CD4-positive, alpha-beta T cell treated with Interleukin-15 for 4 hours (primary cell): ENCODE data around the gene ADARB1.

ENCODE experiments used
- DNase-seq: peaks from one replicate; pipeline ENCODE4 v3.0.0-alpha.2; 2020; ENCODE audit warnings: low spot score

ADARB1 gene

DNA sequence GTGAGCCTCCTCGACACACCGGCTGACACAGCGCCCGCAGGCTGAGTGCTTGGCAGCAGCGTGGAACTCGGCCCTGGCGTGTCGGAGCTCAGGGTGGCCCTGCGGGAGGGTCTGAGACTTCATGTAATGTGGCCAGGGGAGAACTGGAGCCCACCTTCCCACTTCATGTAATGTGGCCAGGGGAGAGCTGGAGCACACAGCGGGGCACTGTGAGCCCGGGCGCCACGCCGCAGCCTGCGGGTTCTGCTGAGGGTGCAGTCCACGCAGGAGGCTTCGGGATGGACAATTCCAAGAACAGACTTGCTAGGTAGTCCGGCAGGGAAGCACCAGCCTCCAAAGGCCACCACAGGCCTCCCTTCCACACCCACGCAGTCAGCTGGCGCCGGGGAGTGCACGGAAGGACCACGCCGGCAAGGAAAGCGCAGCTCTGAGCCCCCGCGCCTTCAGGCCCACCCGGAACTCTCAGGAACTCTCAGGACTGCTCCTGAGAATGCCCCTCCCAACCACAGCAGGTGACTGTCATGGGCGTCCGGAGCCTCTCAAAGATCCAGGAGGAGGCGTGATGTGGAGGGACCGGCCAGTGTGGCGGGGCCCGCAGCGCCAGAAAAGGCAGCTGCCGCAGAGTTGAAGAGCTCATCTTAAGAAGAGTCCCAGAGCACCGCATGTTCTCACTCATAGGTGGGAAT, 19.3 kb upstream of the ADARB1 start:
- DNase-seq, result no peak

- no peak for DNase-seq
Observed at GRCh38 chr21:45055861-45056260, 18.5 kb upstream of the ADARB1 start.

DNA sequence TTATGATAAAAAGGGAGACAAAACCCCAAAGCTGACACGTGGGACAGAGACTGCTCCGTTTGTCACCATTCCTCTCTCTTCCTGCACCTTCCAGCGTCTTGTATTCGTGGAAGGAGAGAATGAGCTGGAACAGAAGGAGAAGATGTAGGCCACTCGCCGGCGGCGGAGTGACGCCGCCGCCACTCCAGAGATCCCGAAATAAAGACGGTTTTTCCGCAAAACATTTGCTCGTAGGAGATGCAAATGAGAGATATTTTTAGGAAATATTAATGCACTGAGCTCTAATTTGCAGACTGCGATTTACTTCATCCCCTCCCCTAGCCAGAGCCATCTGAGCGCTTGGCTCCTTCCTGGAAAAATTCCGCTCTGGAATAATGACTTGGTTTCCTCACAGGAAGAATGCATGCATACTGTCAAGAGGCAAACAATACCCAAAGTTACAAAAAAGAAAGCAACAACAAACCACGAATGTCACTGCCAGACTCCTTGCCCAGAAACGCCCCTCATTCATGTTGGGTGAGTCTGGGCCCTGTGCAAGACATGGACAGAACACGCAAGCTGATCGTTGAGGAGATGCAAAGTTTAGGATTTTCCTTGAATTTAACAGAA, 18.0 kb upstream of the ADARB1 start:
- no peak for DNase-seq

DNA sequence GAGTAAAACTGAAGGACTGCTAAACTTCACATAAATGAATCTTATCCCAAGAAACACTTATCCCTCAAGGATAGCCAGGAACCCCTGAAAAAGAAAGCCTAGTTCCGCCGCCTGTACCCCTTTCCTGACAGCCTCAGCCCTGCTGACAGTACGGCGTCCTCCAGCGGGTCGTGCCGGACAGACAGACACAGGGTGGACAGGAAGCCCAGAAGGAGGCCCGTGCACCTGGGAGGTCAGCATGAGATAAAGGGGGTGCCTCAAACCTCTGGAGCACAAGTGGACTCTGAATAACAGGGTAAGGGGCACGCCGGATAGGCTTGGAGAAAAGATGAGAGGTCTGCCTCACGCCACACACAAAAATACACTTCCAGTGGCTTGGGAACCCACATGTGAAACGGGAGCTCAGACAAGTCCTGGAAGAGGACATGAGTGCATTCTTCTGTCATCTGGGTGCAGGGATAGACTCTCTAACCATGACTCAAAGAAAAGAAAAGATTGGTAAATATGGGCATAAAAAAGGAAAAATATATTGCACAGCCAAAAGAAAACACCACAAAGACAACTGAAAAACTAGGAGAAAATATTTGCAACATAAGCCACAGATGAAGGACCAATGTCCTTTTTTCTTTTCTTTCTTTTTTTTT, 17.3 kb upstream of the ADARB1 start:
- DNase-seq, result no peak

GRCh38 chr21:45057886-45058285, 16.5 kb upstream of the ADARB1 start:
- no peak for DNase-seq

- DNase-seq, result no peak
Observed at GRCh38 chr21:45059121-45059520, 15.3 kb upstream of the ADARB1 start.

DNA sequence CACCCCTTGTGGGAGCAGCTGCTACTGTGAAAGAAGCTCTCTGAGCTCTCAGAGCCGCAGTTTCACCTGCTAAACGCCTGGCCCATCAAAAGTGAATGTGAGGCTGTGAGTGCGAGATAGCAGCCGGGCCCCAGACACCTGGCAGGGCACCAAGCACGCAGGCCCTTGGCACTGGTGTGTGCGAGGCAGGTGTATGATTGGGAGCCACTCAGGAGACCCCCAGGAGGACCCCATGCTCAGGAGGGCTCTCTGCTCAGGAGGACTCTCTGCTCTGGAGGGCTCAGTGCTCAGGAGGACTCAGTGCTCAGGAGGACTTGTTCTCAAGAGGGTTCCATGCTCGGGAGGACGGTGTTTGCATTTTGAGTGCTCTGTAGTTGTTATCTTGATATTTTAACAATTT, 14.3 kb upstream of the ADARB1 start:
- DNase-seq, result no peak

- DNase-seq, result no peak
Observed at GRCh38 chr21:45060675-45061311, 13.6 kb upstream of the ADARB1 start.

DNA sequence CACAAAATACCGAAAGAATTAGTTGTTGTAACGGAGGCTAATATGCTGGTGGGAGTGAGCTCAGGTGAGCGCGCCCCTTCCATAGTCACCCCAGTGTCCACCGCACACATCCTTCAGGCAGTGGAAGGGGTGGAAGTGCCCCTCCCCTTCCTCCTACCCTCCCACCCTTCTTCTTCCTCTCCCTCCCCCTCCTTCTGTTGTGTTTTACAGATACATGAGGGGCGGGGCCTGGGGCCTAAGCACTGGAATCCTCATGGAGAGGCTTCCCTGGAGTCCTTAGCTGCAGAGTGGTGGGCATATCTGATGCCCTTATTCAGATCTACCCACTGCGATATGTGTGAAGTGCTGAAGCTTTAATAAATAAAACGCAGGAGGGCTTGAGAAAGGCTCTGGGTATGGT, 10.3 kb upstream of the ADARB1 start:
- no peak for DNase-seq

DNA sequence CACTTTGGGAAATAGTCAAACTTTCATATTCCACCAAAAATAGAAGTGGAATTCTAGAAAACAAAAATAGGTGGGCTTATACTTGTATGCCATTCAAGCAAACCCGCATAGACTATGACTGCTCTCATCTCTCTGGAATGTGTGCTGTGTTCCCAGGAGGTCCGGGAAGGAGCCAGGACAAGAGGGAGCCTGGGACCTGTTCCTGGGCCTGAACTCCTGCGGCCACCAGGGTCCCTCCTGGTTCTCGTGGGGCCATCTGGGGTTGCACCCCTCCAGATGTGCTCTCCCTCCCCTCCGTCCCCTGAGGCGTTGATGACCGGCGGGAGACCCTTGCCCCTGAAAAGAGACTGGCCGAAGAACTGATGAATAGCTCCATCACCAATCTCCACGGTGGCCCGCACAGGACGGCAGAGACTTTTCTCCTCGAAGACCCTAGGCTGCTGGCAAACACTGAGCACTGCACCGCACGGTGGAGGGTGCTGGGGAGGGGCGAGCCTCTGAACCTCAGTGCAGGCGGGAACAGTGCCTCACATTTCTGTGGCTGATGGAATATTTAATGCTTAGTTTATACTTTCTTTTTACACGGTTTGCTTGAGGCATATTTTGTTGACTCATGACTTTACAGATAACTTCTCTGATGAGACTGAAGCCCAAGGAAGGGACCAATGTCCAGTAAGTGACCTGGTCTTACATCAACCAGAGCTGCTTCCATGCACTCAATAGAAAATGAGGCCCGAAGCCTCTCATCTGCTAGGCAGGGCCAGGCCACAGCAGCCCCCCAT, 9.6 kb upstream of the ADARB1 start:
- no peak for DNase-seq

DNA sequence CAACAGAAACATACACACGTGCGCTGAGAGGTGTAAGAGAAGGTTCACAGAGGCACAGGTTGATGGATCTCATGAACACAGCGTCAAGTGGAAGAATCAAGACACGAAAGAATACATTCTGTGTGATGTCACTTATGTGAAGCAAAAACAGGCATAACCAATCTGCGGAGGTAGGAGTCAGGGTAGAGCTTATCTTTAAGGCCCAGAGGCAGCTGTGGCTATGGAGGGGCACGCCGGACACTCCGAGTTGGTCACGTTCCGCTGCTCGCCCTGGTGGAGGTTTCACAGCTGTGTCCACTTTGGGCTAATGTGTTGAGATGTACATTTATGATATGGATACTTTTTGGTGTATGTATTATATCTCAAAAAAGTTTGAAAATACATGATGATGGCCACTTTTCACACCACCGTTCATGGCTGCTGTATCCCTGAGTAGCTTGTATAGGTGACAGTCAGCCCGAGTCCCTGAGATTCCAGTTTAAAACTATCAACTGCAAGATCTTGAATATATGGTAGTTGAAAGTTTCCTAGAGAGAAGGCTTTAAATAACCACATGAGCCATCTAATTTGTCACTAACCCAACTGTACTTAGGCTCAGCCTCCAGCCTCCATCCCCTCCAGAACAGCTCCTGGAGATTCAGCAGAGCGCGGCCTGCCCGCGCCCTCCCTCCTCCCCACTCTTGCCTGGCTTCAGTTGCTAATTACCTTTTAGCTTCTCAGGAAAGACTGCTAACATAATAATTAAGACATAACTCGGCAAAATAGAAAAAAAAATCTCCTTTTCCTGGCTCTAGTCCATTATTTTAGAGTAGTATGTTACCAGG, 6.7 kb upstream of the ADARB1 start:
- DNase-seq, result no peak

- DNase-seq, result no peak
Observed at GRCh38 chr21:45069085-45069484, 5.3 kb upstream of the ADARB1 start.

DNA sequence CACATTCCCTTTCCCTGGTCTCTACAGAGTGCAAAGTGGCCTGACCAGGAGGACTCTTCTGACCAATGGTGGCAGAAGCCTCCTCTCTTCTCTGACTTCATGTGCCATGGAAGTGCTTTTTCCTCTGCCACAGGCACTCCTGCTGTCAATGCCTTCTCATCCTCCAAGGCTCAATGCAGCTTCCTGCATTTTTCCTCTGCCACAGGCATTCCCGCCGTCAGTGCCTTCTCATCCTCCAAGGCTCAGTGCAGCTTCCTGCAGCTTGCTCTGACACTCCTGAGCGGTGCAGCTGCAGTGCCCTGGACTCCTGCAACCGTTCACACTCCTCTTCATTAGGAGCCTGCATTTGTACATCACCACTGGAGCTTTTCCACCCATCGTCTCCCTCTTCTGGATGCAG, 4.7 kb upstream of the ADARB1 start:
- DNase-seq, result no peak

DNA sequence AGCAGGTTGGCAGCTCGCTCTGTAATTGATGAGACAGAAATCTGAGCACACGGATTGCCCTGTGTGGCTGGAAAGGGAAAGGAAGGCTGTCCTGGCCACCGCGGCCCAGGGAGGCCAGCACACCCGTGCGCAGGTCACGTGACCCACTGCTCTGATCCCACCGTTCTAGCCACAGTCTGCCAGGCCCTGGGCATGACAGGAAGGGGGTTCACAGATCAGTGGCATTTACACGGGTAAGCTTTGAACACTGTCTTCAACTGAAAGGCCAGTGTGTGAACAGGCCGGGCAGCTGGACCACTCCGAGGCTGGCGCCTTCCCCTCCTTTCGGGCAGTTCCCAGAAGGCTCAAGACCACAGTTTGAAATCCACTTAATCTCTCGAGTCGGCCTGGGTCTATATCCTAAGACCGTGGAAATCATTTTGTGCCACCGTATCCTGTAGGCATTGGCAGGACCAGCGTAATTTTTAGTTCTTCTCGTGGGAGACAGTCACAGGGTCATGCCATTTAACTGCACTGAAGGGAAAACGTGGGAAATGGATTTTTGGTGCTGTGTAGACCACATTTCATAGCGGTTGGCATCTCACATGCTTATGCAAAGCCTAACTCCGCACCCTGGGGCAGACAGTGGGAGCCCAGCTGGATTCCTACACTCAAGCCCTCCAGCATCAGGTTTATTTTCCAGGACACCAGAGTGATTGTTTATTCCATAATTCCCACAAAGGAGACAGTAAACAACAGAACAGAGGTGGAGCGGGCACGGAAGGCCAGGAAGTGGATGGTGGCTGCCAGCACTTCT, 3.1 kb upstream of the ADARB1 start:
- no peak for DNase-seq

DNA sequence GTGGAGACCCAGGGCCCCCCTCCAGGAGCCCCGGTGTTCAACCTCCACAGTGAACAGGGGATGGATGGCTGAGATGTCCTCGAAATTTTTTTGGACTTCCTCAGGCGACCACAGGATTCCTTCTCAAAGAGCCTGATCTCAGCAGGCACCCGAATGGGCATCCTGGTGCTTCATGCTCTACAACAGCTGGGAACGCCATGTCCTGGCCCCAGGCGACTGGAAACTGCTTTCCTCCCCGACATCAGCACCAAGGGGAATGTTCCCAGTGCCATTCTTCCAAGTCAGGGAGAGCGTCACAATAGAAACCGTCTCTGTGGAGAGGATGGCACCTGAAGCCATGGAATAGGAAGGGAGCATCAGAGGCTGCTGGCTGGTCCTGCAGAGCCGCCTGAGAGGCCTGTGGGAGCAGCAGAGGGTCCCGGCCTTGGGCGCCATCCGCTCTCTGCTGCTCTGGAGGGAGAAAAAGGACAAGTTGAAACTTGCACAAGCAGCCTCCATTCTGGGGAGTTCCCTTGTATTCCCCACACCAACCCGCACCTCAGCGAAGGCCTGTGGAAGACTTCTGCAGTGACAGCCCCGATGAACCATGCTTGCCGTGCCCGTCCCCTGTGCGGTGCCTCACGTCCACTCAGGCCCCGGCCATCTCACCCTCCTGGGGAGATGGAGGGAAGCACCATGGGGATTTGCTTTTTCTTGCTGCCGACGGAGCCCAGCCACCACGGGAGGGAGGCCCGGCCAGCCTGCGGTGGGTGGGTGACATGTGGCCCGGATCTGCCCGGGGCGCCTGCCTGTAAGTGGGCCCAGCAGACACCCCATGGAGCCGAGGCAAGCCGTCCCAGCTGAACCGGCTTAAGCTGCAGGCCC, 2.3 kb upstream of the ADARB1 start:
- no peak for DNase-seq

DNA sequence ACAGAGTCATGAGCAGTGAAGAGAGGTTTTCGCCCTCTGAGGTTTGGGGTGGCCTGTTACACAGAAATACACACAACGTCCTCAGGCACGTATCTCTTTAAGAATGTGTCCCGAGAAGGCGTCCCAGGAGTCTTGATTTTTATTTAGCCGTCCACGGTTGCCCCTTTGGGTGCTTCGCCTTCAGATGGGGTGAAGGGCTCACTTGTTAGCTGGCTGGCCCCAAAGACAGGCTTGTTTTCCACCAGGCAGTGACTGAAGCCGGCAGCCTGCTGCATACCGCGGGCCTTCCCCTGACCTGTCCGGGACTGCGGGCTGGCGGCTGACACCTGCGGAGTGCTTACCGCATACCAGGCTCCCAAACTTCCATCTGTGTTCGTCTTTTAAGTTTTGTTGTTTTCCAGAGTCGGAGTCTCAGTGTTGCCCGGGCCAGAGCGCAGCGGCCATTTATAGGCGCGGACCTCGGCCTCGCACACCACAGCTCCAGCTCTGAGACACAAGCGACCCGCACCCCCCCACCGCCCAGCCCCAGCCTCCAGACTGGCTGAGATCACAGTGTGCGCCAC, 1.6 kb upstream of the ADARB1 start:
- DNase-seq, result no peak

GRCh38 chr21:45073301-45074047, 906 bp upstream of the ADARB1 start:
- DNase-seq, result no peak

DNA sequence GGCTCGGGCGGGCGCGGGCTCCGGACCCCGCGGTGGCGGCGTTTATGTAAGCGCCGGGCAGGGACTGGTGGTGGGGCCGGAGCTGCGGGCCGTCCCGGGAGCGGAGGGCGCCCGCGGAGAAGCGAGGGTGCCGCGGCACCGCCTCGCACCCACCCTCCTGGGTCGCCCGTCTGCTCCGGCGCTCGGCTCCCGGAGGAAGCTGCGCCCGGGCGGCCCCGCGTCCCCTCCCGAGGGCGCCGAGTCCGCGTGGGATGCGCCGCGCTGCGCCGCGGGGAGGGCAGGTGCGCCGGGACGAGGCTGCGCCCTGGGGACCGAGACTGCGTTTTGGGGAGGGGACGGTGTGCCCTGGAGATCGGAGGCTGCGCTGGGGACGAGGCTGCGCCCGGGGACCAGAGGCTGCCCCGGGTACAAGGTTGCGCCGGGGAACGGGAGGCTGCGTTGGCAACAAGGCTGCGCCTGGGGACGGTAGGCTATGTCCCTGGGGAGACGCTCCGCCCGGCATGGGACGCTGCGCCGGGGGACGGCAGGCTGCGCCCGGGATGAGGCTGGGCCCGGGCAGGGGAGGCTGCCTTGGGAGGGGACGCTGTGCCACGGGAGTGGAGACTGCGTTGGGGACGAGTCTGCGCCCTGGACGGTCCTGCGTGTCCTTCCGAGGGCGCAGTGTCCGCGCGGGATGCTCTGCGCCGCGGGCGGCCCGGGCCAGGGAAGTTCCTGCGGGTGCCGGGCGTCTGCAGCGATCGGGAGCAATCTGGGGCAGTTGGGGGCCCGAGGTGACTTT, 627 bp downstream of the ADARB1 start:
- DNase-seq, result peak; percentile 14
